ENCODE results near the gene SLC12A2.

DNA sequence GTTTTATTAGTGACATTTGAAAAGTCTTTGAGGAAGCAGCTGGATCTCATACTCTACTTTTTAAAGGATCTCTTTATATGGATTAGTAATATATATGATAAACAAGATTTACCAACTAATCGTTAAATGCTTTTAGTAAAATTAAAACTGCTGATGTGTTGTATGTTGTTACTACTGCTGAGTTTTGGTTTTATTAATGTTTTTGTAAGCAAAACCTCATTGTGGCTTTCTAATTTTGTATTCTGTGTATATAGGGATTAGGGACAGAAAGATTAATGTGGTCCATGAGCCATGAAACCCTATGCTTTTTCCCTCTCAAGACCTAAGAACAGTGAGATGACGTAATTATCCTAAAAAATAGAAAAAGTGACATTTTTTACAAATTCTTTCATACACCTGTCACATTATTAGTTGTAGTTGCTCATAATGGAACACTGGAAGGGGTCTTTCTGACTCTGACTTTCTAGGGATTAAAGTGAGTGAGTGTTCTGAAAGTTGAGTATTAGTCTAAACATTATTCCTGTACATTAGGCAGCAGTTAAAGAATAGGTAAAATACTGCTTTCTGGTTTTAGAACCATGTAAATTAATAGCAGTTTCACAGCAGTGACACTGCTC lies 85.9 kb downstream of the SLC12A2 start:
- no peak for TF ChIP-seq TAF1 (IDR thresholded peaks at IDR 0.05; ENCODE audit: borderline replicate concordance, low read depth, low read length)
- TF ChIP-seq POLR2AphosphoS5 (IDR thresholded peaks at IDR 0.05; ENCODE audit: low read depth, low read length): no peak
- no peak for TF ChIP-seq POLR2A (IDR thresholded peaks at IDR 0.05; ENCODE audit: low read depth, low read length)
